Measurements from ENCODE around the gene FUT8.
"Not testable (repeated sequence)": the region's sequence is repeated elsewhere in the genome, so short reads cannot be mapped to it uniquely, and the experiment has no call there.

Gene FUT8

DNA sequence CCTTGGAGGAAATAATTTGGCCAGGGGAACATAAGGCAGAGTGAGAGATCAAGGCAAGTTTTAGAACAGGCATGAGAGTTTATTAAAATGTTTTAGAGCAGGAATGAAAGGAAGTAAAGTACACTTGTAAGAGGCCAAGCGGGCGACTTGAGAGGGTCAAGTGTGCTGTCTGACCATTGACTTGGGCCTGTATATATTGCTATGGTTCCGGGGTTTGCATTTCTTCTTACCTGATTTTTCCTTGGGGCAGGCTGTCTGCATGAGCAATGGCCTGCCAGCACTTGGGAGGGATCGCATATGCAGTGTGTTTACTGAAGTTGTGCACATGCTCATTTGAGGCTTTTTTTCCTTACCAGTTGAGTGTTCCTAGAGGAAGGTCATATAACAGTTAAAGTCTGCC is 214.8 kb downstream of the FUT8 start:
- DNase-seq = no peak

DNA sequence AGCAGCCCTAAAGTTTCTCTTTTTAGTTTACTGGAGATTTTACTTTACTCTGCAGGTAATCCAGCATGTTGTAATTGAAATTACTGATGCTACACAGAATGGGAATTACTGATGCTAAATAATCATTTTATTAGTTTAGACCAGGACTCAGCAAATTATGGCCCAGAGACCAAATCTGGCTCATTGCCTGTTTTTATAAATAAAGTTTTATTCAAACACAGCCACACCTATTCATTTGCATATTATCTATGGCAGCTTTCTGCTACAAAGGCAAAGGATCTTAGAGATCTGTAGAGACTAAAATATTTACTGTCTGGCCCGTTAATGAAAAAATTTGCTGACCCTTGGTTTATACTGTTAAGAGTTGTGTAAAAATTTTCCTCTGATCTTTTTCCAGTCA is 216.1 kb downstream of the FUT8 start:
- no peak for DNase-seq

DNA sequence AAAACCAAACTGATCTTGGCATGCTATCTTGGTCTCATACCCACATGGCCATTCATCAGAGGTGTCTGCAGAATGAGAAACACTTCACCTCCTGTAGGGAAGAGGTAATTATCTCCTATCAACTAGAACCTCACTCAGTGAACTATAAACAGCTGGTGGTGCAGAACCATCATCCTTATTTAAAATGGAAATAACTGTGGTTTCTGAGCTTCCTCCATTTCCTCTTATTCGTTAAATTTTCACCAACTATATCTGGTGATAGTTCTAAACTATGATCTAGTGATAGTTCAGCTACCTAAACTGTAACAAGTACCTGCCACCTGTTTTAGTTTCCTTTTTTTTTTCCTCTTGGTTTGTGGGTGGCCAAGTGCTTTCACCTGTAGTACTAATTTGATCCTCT is 218.5 kb downstream of the FUT8 start:
- DNase-seq = no peak

DNA sequence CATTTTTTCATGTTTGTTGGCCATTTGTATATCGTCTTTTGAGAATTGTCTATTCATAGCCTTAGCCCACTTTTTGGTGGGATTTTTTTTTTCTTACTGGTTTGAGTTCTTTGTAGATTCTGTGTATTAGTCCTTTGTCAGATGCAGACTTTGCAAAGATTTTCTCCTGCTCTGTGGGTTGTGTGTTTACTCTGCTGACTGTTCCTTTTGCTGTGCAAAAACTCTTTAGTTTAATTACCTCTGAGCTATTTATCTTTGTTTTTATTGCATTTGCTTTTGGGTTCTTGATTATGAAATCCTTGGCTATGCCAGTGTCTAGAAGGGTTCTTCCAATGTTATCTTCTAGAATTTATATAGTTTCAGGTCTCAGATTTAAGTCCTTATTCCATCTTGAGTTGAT is 220.0 kb downstream of the FUT8 start:
- no peak for DNase-seq

DNA sequence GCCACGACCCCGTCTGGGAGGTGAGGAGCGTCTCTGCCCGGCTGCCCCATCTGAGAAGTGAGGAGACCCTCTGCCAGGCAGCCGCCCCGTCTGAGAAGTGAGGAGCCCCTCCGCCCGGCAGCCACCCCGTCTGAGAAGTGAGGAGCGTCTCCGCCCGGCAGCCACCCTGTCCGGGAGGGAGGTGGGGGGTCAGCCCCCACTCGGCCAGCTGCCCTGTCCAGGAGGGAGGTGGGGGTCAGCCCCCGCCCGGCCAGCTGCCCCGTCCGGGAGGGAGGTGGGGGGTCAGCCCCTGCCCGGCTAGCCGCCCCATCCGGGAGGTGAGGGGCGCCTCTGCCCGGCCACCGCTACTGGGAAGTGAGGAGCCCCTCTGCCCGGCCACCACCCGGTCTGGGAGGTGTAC is 221.1 kb downstream of the FUT8 start:
- not testable (repeated sequence) for DNase-seq

DNA sequence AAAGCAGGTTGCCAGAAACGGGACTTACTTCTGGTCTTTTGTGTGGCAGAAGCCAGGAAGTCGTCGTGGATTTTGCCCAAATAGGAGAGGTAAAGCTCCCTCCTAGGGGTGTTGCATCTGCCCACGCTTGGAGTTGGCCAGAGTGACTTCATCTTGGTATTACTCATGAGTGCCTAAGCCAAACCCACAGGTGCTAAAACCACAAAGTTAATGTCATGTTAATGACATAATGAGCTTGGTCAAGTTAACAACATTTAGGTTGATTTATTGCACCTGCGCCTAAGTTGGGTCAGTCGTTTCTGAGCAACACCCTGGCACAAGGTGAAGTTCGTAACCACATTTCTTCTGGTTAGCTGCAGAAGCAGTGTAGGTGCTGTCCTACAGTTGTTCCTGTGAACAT is 225.2 kb downstream of the FUT8 start:
- DNase-seq = no peak

DNA sequence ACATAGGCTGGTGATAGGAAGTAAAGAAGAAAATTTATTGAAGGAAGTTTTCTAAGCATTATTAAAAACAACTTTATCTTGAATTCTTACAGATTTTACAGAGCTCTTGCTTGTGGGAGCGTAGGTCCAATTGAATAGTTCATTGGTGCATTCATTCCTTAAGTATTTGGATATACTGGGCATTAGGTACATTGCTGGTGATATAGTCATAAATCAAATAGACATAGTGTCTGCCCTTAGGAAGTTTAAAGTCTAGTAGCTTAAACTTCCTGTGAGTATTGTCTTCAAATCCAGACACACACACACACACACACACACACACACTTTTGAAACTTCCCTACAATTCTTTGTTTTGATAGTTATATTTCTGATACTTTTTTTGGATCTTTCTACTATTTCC is 226.7 kb downstream of the FUT8 start:
- DNase-seq = no peak

DNA sequence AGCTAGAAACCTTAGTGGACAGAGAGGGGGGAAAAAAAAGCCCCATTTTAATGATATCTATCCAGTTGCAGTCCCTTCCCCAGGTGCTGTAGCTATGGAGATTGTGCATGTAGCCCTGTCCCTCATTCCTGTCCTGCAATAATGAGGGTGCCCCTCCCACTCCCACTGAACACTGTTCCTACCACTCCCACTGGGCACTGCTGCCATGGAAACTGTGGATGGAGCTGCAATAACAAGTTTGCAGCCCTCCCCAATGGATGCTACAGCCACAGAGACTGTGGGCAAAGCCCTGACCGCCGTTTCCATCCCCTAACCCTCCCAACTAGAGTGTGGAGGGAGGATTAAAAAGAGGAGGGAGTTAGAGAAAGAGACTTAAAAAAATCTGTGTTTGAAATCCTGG is 238.3 kb downstream of the FUT8 start:
- DNase-seq = no peak

DNA sequence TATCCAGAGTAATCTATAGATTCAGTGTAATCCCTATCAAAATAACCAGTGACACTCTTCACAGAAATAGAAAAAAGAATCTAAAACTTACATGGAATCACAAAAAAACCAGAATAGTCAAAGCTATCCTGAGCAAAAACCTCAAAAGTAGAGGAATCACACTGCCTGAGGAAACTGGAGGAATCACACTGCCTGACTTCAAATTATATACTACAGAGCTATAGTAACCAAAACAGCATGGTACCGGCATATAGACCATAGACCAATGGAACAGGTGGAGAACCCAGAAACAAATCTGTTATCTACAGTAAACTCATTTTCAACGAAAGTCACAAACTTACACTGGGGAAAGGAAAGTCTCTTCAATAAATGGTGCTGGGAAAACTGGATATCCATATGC is 244.0 kb downstream of the FUT8 start:
- no peak for DNase-seq

DNA sequence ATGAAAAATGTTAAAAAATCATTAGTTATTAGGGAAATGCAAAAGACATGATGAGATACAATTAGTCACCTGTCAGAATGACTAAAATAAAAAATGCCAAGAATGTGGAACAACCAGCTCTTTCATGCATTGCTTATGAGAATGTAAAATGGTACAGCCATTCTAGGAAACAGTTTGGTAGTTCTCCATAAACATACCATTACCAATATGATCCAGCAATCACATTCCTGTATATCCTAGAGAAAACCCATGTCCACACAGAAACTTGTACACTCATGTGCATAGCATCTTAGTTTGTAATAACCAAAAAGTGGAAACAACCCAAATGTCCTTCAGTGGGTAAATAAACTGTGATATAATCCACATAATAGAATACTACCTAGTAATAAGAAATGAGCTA is 245.7 kb downstream of the FUT8 start:
- no peak for DNase-seq

DNA sequence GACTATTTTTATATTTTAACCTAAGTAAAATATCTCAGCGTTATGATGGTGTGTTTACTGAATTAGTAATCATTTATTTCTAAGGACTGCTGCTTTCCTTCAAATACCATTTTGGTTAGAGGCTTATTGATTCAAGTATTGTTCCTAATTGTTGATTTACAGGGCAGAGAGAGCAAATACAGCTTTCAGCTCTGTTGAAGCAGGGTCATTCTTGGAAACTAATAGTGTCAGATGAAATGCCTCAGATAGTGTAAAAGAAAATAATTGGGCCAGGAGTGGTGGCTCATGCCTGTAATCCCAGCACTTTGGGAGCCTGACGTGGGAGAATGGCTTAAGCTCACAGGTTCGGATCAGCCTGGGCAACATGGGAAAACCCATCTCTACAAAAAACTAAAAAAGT is 249.3 kb downstream of the FUT8 start:
- no peak for DNase-seq

DNA sequence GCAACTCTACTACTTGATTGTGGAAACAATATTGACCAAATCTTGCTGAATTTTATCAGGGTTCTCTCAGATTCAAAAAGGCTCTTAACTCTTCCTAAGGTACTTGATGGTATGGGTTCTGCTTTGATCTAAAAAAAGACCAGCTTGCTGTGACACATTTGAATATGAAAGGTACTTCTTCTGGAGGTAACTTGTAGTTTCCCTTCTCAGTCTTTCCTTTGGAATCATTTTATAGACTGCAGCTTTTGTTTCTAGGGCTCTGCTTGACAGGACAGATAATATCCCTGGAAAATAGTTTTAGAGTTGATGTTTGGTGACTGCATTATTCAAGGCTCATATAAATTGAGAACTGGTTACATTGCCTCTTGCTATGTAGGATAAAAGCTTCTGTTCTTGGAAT is 251.9 kb downstream of the FUT8 start:
- no peak for DNase-seq

DNA sequence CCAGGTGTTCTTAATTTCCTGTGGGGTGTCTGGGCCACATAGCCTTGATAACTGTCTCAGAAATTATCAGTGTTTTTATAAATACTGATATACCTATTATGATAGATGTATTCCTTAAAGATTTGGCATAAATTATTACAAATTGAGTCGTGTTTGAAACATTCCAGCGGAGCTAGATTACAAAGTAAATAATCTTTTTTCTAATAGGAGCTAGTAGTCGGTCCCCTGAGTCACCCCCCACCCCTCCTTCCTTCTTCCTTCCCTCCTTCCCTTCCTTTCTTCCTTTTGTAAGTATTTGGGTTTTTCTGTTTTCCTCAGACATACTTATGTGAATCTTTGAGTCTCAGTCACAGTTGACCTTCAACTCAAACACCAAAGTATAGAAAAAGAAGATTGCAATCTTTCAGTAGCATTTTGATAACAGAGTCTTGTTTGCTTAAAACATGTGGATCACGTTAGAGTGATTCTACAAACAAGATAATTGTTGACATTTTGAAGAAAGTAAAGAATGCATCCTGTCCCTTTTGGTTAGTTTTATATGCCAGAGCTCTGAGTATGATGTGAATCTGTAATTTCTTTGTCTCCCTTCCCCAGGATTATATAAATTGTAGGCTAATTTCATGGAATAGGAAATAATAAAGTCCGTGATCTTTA is 264.0 kb downstream of the FUT8 start:
- no peak for DNase-seq

DNA sequence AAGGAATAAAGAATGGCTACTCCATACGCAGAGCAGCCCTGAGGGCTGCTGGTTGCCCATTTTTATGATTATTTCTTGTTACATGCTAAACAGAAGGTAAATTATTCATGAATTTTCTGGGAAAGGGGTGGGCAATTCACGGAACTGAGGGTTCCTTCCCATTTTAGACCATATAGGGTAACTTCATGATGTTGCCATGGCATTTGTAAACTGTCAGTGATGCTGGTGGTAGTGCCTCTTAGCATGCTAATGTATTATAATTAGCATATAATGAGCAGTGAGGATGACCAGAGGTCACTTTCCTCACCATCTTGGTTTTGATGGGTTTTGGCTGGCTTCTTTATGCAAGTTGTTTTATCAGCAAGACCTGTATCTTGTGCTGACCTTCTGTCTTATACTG is 273.0 kb downstream of the FUT8 start:
- DNase-seq = no peak

DNA sequence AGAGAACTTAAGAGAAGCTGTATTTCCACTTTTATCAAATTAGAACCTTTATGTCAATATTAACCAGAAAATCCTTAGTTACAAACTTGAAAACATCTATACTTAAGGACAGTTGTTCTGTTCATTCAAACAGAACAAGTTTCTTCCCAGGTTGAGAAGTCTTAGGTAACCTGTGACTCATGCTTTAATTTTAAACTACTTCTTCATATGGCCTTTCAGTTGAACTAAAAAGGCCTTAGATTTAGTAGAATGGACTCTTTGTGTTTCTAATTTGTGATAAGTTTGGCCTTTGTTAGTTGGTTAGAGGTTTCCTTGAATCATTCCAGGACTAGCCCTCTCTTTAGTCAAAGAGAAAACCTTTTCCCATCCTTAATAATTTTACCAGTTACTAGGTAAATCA is 274.2 kb downstream of the FUT8 start:
- DNase-seq = no peak

DNA sequence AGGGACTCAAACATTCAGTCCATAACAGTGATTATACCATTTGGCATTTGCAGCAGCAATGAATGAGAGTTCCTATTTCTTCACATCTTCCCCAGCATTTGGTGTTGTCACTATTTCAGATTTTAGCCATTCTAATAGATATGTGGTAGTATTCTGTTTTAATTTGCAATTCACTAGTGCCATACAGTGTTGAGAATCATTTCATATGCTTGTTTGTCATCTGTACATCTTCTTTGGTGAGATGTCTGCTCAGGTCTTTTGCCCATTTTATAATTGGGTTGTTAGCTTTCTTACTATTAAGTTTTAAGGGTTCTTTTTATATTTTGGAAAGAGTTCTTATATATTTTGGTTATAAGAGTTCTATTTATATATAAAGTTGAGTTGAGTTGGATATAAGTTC is 276.5 kb downstream of the FUT8 start:
- no peak for DNase-seq

DNA sequence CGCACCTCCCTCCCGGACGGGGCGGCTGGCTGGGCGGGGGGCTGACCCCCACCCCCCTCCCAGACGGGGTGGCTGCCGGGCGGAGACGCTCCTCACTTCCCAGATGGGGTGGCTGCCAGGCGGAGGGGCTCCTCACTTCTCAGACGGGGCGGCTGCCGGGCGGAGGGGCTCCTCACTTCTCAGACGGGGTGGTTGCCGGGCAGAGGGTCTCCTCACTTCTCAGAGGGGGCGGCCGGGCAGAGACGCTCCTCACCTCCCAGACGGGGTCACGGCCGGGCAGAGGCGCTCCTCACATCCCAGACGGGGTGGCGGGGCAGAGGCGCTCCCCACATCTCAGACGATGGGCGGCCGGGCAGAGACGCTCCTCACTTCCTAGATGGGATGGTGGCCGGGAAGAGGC is 280.0 kb downstream of the FUT8 start:
- DNase-seq = not testable (repeated sequence)

DNA sequence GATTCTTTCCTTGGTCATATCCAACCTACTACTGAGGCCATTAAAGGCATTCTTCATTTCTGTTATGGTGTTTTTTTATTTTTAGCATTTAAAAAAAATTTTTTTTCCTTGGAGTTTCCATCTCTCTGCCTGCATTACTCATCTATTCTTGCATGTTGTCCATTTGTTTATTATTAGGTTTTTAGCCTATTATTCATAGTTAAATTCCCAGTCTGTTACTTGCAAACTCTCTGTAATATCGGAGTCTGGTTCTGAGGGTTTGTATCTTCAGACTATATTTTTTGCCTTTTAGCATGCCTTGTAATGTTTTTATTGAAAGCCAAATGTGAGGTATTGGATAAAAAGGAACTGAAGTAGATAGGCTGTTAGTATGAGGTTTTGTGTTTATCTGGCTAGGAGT is 284.3 kb downstream of the FUT8 start:
- no peak for DNase-seq

DNA sequence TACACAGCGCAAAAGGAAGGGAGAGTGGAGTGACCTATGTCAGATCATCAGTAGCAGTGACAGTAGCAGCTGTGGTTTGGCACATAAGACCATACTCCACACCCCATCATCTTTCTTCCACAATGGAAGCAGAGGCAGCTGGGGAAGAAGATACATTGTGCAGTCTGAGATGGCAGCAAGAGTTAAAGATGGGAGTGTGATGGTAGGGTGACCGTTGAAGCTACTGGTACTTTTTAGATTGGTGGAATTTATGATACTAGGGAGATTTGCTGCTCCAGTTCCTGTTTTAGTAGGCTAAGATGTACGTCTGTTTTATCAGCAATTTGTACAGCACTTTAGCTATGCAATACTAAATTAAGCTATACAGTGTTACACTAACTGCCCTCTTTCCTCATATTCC is 291.0 kb downstream of the FUT8 start:
- no peak for DNase-seq

DNA sequence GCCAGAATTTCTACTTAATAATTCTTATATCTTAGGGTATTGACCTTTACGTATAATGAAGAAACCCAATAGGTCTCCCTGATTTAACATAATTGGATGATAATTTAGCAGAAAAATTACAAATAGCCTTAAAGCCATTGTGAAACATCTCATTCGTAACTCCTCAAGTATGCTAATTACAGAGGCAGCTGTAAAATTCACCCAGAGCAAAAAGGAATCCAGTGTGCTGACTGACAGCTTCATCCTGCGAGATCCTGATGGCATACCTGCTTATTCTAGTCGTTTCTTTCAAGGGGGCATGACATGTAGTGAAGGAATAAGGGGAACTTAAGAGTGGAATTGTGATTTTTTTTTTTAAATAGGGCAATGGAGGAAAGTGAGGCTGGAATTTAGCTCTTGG is 291.5 kb downstream of the FUT8 start:
- no peak for DNase-seq

DNA sequence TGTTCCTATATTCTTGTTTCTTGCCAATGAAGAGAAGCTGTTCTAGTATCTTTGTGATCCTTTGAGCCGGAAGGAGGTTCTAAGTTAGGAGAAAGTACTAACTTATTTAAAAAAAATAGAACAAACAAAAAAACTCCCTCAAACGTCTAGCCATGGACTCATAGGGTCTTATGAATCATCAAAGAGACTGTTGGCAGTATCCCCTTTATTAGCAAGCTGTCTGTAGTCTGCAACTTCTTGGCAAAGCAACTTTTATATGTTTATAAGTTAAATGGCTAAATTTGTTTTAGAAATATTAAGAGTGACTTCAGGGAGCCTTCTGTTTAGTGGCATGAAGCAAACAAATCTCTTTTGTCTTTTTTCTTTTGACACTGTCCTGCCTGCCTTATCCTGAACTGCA is 291.9 kb downstream of the FUT8 start:
- DNase-seq = no peak

DNA sequence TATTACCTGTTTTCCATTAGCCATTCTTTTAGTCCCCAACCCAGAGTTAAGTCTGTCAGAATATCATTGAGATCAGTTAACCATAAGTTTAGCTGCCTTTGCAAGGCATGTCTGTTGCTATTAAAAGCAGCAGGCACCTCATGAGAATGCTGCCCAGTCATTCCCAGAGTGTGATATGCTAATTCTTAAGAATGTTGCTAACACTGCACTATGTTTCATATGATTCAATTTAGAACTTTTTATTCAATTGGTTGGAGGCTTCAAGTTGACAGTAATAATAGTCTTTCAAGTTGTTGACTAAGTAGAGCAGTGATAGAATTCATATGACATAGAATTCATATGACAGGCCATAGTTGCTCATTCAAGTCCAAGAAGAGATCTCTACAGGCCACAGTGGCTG is 292.3 kb downstream of the FUT8 start:
- DNase-seq = no peak

DNA sequence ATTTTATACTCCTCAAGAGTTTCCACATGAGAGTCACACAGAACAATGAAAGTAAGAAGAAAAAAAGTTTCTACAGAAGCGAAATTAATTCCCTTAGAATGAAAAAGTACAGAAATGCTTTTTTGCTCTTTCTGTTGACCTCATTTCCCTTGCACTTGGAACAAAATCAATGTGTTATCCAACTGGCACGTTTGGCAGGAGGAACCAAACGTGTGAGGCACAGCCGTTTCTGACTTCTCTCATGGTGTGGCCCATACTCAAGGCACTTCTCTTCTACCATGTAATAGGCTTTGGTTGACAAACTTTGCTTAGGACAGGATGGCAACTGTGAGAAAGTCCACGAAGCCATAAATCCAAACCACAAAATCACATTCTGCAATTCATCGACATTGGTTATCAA is 297.0 kb downstream of the FUT8 start:
- DNase-seq = no peak

DNA sequence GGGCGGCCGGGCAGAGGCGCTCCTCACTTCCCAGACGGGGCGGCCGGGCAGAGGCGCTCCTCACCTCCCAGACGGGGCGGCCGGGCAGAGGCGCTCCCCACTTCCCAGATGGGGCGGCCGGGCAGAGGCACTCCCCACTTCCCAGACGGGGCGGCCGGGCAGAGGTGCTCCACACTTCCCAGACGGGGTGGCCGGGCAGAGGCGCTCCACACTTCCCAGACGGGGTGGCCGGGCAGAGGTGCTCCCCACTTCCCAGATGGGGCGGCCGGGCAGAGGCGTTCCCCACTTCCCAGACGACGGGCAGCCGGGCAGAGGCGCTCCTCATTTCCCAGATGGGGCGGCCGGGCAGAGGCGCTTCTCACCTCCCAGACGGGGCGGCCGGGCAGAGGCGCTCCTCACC is 304.3 kb downstream of the FUT8 start:
- DNase-seq = not testable (repeated sequence)

DNA sequence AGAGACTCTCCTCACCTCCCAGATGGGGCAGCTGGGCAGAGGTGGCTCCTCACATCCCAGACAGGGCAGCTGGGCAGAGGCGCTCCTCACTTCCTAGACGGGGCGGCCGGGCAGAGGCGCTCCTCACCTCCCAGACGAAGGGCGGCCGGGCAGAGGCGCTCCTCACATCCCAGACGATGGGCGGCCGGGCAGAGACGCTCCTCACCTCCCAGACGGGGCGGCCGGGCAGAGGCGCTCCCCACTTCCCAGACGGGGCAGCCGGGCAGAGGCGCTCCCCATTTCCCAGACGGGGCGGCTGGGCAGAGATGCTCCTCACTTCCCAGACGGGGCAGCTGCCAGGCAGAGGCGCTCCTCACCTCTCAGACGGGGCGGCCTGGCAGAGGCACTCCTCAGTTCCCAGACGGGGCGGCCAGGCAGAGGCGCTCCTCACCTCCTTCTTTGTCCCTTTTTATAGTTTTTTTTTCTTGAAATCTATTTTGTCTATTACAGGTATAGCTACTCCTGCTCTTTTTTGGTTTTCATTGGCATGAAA is 304.9 kb downstream of the FUT8 start:
- DNase-seq = not testable (repeated sequence)

DNA sequence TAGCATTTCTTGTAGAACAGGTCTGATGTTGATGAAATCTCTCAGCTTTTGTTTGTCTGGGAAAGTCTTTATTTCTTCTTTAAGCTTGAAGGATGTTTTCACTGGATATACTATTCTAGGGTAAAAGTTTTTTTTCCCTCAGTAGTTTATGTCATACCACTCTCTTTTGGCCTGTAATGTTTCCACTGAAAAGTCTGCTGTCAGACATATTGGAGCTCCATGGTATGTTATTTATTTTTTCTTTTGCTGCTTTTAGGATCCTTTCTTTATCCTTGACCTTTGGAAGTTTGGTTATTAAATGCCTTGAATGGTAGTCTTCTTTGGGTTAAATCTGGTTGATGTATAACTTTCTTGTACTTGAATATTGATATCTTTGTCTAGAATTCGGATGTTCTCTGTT is 306.1 kb downstream of the FUT8 start:
- DNase-seq = no peak
